ENCODE results near the gene TMEM94. TPM values are rescaled to one million over a fixed set of nuclear protein-coding genes. Genes with fewer than 3 reads are reported as not detected.

TMEM94 gene
- total and polyA plus RNA-seq, 9 of the 15 experiments (the other 6 are each of a cell fraction or from before 2014, with no cell fraction given): 0.35 to 48.1 (median 14.4) TPM

GRCh38 chr17:75502072-75502720 is 45.8 kb downstream of the TMEM94 start:
- Histone ChIP-seq H3K79me2 (ENCODE audit: control insufficient read depth, insufficient read depth, low read length) (no peaks in the 10 kb centered on the region), H3K27me3 (ENCODE audit: control insufficient read depth in 2 of 2, insufficient read depth in 2 of 2, low read length in 2 of 2) (no peaks in the 10 kb centered on the region), H3K27ac (ENCODE audit: extremely low read depth, low read depth, low read length) (no peak overlapping the region), H3K9ac (ENCODE audit: insufficient read depth in 1 of 2, low read depth in 2 of 2, low read length in 2 of 2) (no peak overlapping the region), H3K9me1 (ENCODE audit: control insufficient read depth, insufficient read depth, low read length) (peaks cover 3% of the 10 kb centered on the region), H3K9me3 (replicated peaks; ENCODE audit: control insufficient read depth, insufficient read depth, low read depth, low read length) (no peaks in the 10 kb centered on the region), H3K4me1 (replicated peaks in 1 of 2; ENCODE audit: control insufficient read depth in 2 of 2, insufficient read depth in 2 of 2, low read length in 2 of 2) (peaks cover 0 to 72% of the 10 kb centered on the region in 2 experiments; a peak in 2 of 5 replicates), H3K4me3 (no peak overlapping the region), H3K4me2 (ENCODE audit: insufficient read depth, low read length) (no peak overlapping the region), H3K36me3 (ENCODE audit: control insufficient read depth, insufficient read depth, low read length) (peaks cover 32% of the 10 kb centered on the region; the same call in 1 of the 3 replicates), H2AFZ (ENCODE audit: low read depth, low read length) (no peak overlapping the region), H4K20me1 (replicated peaks; ENCODE audit: control insufficient read depth, insufficient read depth, low read length) (0 out of 2 replicates have a peak, but pooled peaks cover 4% of the 10 kb centered on the region)
- TF ChIP-seq THRAP3 (IDR thresholded peaks at IDR 0.05; ENCODE audit: borderline replicate concordance) (no peak), ZEB2 (IDR thresholded peaks at IDR 0.05) (no peak), GTF2F1 (IDR thresholded peaks at IDR 0.05; ENCODE audit: low read depth, low read length) (no peak), ZNF695 (CRISPR knock-in tag; IDR thresholded peaks at IDR 0.05) (no peak), ATF1 (CRISPR knock-in tag; IDR thresholded peaks at IDR 0.05) (no peak), ATF1 (tag; IDR thresholded peaks at IDR 0.05) (no peak)
- TF ChIP-seq, protein P1, sequence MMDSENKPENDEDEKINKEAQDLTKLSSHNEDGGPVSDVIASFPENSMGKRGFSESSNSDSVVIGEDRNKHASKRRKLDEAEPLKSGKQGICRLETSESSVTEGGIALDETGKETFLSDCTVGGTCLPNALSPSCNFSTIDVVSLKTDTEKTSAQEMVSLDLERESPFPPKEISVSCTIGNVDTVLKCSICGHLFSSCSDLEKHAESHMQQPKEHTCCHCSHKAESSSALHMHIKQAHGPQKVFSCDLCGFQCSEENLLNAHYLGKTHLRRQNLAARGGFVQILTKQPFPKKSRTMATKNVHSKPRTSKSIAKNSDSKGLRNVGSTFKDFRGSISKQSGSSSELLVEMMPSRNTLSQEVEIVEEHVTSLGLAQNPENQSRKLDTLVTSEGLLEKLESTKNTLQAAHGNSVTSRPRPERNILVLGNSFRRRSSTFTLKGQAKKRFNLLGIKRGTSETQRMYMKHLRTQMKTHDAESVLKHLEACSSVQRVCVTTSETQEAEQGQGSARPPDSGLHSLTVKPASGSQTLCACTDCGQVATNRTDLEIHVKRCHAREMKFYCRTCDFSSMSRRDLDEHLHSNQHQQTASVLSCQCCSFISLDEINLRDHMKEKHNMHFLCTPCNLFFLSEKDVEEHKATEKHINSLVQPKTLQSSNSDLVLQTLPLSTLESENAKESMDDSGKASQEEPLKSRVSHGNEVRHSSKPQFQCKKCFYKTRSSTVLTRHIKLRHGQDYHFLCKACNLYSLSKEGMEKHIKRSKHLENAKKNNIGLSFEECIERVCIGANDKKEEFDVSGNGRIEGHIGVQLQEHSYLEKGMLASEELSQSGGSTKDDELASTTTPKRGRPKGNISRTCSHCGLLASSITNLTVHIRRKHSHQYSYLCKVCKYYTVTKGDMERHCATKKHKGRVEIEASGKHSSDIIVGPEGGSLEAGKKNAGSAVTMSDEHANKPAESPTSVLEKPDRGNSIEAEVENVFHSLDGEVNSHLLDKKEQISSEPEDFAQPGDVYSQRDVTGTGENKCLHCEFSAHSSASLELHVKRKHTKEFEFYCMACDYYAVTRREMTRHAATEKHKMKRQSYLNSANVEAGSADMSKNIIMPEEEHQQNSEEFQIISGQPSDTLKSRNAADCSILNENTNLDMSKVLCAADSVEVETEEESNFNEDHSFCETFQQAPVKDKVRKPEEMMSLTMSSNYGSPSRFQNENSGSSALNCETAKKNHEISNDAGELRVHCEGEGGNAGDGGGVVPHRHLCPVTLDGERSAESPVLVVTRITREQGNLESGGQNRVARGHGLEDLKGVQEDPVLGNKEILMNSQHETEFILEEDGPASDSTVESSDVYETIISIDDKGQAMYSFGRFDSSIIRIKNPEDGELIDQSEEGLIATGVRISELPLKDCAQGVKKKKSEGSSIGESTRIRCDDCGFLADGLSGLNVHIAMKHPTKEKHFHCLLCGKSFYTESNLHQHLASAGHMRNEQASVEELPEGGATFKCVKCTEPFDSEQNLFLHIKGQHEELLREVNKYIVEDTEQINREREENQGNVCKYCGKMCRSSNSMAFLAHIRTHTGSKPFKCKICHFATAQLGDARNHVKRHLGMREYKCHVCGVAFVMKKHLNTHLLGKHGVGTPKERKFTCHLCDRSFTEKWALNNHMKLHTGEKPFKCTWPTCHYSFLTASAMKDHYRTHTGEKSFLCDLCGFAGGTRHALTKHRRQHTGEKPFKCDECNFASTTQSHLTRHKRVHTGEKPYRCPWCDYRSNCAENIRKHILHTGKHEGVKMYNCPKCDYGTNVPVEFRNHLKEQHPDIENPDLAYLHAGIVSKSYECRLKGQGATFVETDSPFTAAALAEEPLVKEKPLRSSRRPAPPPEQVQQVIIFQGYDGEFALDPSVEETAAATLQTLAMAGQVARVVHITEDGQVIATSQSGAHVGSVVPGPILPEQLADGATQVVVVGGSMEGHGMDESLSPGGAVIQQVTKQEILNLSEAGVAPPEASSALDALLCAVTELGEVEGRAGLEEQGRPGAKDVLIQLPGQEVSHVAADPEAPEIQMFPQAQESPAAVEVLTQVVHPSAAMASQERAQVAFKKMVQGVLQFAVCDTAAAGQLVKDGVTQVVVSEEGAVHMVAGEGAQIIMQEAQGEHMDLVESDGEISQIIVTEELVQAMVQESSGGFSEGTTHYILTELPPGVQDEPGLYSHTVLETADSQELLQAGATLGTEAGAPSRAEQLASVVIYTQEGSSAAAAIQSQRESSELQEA (IDR thresholded peaks at IDR 0.05; ENCODE audit: low read depth): no peak
- ChIA-PET CTCF (ENCODE audit: low intra/inter-chr PET ratio) (no interaction called here), POLR2A (interaction anchor here (0.5 to 1.4 kb wide), 6 partner anchors 8 to 308 kb away, joined by 3 to 9 read pairs (median 4); partner anchors contain the start of gene TSEN54)
- ATAC-seq (no peak), DNase-seq (ENCODE audit: extremely low read depth in 1 of 4, low spot score in 3 of 4) (no peak), FAIRE-seq (no peak)
- intact Hi-C loops (cut with micrococcal nuclease): no loop called here
- in situ Hi-C loops (cut with MboI): no loop called here
- 78% methylated on average over 17 of the region's 40 CpGs for WGBS (ENCODE audit: insufficient coverage, low coverage, missing lambda C conversion rate)
- BruUV-seq (replicated peaks): no TSS peak
